Natural killer cell (primary cell): Measurements from ENCODE around the gene PDXK. TPM values are rescaled to one million over a fixed set of nuclear protein-coding genes. Genes with fewer than 3 reads are reported as not detected.

Source experiments
- ATAC-seq, 3 donors: fragments of 150-1000 bp in 2 of 3; fragments of 200-7000 bp in 1 of 3; cut with Tn5 transposase; 1 replicate in 1 of 3; 2 replicates in 2 of 3; pipeline ENCODE4 v1.10.0; 2021; ENCODE audit warnings: mild to moderate bottlenecking in 2 of 3, moderate library complexity in 2 of 3
- DNase-seq, 2 donors: peaks; one replicate each; pipeline versions ENCODE4 v3.0.0 to v3.0.0-alpha.2; 2013 to 2021; ENCODE audit warnings: mixed read lengths in 1 of 2
- H3K27ac ChIP-seq: one replicate; pipeline ENCODE4 v1.5.1; 2013; ENCODE audit warnings: mild to moderate bottlenecking, low read length
- H3K27me3 ChIP-seq: one replicate; pipeline ENCODE4 v1.6.1; 2013; ENCODE audit warnings: low read length; ENCODE audit not compliant: control insufficient read depth, insufficient read depth
- H3K36me3 ChIP-seq: one replicate; pipeline ENCODE4 v1.6.1; 2013; ENCODE audit warnings: low read length; ENCODE audit not compliant: control insufficient read depth, insufficient read depth
- H3K4me1 ChIP-seq: one replicate; pipeline ENCODE4 v1.6.1; 2013; ENCODE audit warnings: low read length; ENCODE audit not compliant: control insufficient read depth, insufficient read depth
- H3K4me3 ChIP-seq: one replicate; pipeline ENCODE4 v1.5.1; 2013; ENCODE audit warnings: low read length
- H3K9me3 ChIP-seq: one replicate; pipeline ENCODE4 v1.6.1; 2013; ENCODE audit warnings: low read length; ENCODE audit not compliant: control insufficient read depth, insufficient read depth
- H3K27ac Mint-ChIP-seq, 2 donors: one replicate each; pipeline ENCODE4 v1.8.0; 2022; ENCODE audit warnings: mild to moderate bottlenecking in 2 of 2, mixed read lengths in 2 of 2, moderate library complexity in 1 of 2
- H3K27me3 Mint-ChIP-seq, 2 donors: one replicate each; pipeline ENCODE4 v1.8.0; 2022; ENCODE audit warnings: low read depth in 2 of 2, mixed read lengths in 2 of 2
- H3K36me3 Mint-ChIP-seq: one replicate; pipeline ENCODE4 v1.8.0; 2022; ENCODE audit warnings: mixed read lengths
- H3K4me1 Mint-ChIP-seq, 2 donors: one replicate each; pipeline ENCODE4 v1.8.0; 2022; ENCODE audit warnings: mixed read lengths in 2 of 2
- H3K4me3 Mint-ChIP-seq: one replicate; pipeline ENCODE4 v1.8.0; 2022; ENCODE audit warnings: mild to moderate bottlenecking, moderate library complexity, mixed read lengths
- H3K9me3 Mint-ChIP-seq, 2 donors: one replicate each; pipeline ENCODE4 v1.8.0; 2022; ENCODE audit warnings: mixed read lengths in 2 of 2
- CTCF ChIP-seq: fragments of 200-600 bp; IDR thresholded peaks from one replicate; pipeline ENCODE4 v1.8.0; 2022; ENCODE audit warnings: antibody characterized with exemption
- WGBS: methylation state at CpG from one replicate; pipeline ENCODE4 v1.1.7; 2013; ENCODE audit warnings: missing lambda C conversion rate; ENCODE audit not compliant: insufficient coverage; 5-methylcytosine and 5-hydroxymethylcytosine counted together
- intact Hi-C: fragments of 100-400 bp; cut with micrococcal nuclease; formaldehyde crosslinking; loops from one replicate; pipeline ENCODE4 v1.14.2; 2022
- total RNA-seq, 4 donors: library from RNA; stranded (reverse); fragments of 120-200 nt in 1 of 4; gene quantifications; one replicate each; pipeline versions ENCODE4 v1.2.3 to v1.2.4, GENCODE V29; 2013 to 2022

Gene PDXK
- total RNA-seq, 3 donors from 2014 or later (not counting 1 experiment from before 2014, with no cell fraction given) = 73.8 to 77.0 (median 74.6) TPM

- H3K27ac Mint-ChIP-seq = no peak overlapping the region
- no peak for TF ChIP-seq CTCF
- H3K27ac ChIP-seq = no peak overlapping the region
- intact Hi-C loops = no loop called here
- ATAC-seq (no peak), DNase-seq (no peak)
- H3K4me3 ChIP-seq = no peak overlapping the region
- peaks cover 51% of the 10 kb centered on the region for H3K36me3 ChIP-seq
- H3K27me3 ChIP-seq = no peaks in the 10 kb centered on the region
- H3K4me1 ChIP-seq = peaks cover 28% of the 10 kb centered on the region
- no peaks in the 10 kb centered on the region for H3K9me3 Mint-ChIP-seq
- 95% methylated on average over 14 of the region's 14 CpGs for WGBS
- H3K4me3 Mint-ChIP-seq = no peak overlapping the region
- no peaks in the 10 kb centered on the region for H3K4me1 Mint-ChIP-seq
- no peaks in the 10 kb centered on the region for H3K9me3 ChIP-seq
- H3K27me3 Mint-ChIP-seq = no peaks in the 10 kb centered on the region
- no peaks in the 10 kb centered on the region for H3K36me3 Mint-ChIP-seq
These were observed 83.9 kb downstream of the PDXK start for GRCh38 chr21:43802713-43803313.

GRCh38 chr21:43803558-43804300 lies 84.8 kb downstream of the PDXK start:
- H3K4me3 Mint-ChIP-seq = no peak overlapping the region
- Histone ChIP-seq H3K4me1 (peaks cover 28% of the 10 kb centered on the region), H3K27ac (no peak overlapping the region), H3K36me3 (peaks cover 43% of the 10 kb centered on the region), H3K27me3 (no peaks in the 10 kb centered on the region), H3K4me3 (no peak overlapping the region), H3K9me3 (no peaks in the 10 kb centered on the region)
- H3K27me3 Mint-ChIP-seq = no peaks in the 10 kb centered on the region
- no peaks in the 10 kb centered on the region for H3K9me3 Mint-ChIP-seq
- no peak for ATAC-seq
- 92% methylated on average over 33 of the region's 33 CpGs for WGBS
- H3K4me1 Mint-ChIP-seq = no peaks in the 10 kb centered on the region
- intact Hi-C loops = no loop called here
- H3K36me3 Mint-ChIP-seq = no peaks in the 10 kb centered on the region
- no peak overlapping the region for H3K27ac Mint-ChIP-seq
- no peak for TF ChIP-seq CTCF
- no peak for DNase-seq

- Histone ChIP-seq H3K9me3 (no peaks in the 10 kb centered on the region), H3K4me1 (peaks cover 28% of the 10 kb centered on the region), H3K27ac (peak overlapping the region; percentile 47), H3K27me3 (no peaks in the 10 kb centered on the region), H3K4me3 (no peak overlapping the region), H3K36me3 (peaks cover 34% of the 10 kb centered on the region)
- no peaks in the 10 kb centered on the region for H3K27me3 Mint-ChIP-seq
- H3K27ac Mint-ChIP-seq = no peak overlapping the region
- 52% methylated on average over 14 of the region's 14 CpGs for WGBS
- H3K4me1 Mint-ChIP-seq = no peaks in the 10 kb centered on the region
- ATAC-seq (peak in 1 of 3 donors; percentile 56), DNase-seq (no peak)
- H3K9me3 Mint-ChIP-seq = no peaks in the 10 kb centered on the region
- intact Hi-C loops = no loop called here
- H3K36me3 Mint-ChIP-seq = no peaks in the 10 kb centered on the region
- no peak overlapping the region for H3K4me3 Mint-ChIP-seq
- no peak for TF ChIP-seq CTCF
These were observed 86.4 kb downstream of the PDXK start for GRCh38 chr21:43805275-43805800.
